GM18517 (cell line): ENCODE data around the gene TRPM2.

Source experiments
- ATAC-seq: cut with Tn5 transposase; IDR thresholded peaks from one replicate; pipeline ENCODE4 v1.9.1; 2021; ENCODE audit warnings: mild to moderate bottlenecking, moderate library complexity; ENCODE audit not compliant: unreplicated experiment

TRPM2 gene

DNA sequence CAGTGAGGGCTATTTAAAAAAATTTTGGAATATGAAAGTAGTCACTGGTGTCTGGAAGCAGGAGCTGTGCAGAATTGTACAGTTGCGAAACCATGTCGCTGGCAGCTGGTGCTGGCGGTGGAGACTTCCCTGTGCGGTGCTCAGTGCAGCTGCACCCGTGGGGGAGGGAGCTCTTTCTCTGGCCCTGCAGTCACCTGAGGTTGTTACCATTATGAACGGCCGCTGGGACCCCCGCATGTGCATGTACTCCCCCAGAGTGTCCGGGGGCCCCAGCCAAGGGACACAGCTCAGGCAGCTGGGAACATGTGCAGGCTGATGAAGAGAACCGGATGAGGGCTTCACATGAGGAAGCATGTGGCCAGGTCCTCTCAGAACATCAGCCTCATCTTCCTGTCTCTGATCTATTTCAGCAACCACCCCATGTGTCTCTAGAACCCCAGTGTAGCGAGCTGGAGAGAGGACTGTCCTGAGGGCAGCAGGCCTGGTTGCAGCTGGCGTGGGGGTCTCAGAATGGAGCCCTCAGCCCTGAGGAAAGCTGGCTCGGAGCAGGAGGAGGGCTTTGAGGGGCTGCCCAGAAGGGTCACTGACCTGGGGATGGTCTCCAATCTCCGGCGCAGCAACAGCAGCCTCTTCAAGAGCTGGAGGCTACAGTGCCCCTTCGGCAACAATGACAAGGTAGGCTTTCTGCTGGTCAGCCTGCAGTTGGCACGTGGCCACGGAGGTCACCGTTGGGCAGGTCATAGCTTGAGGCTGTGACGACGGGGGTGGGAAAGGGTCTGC is at the start of gene TRPM2:
TSS of gene TRPM2 (plus strand) at position 431 of the 780 bp plus-strand sequence. CDS start at position 511, 80 bp downstream.
- no peak for ATAC-seq

DNA sequence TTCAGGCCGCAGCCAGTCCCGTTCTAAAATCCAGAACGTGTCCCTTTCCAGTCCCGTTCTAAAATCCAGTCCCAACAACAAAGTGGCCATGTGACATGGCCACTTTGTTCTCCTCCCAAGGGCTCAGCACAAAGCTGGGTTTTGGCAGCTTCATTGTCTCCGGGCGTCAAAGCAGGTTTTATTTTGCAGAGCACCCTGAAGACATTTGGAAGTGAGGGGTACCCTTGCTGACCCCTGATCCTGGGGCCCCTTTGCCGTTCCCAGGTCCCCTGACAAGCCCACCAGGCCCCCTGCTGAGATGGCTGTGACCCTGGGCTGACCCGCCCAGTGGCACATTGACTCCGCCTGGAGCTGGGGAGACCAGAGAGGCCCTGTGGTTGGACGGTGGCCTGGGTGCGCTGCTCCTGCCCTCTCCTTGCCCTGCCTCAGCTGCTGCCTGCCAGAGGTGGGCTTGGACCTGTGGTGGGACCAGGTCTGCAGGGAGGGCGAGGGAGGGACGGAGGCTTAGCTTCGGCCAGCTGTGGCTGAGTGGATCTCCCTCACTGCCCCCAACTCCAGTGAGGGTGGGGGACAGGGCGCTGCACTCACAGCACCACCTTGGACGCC is 49.3 kb upstream of the TRPM2 start:
- no peak for ATAC-seq

DNA sequence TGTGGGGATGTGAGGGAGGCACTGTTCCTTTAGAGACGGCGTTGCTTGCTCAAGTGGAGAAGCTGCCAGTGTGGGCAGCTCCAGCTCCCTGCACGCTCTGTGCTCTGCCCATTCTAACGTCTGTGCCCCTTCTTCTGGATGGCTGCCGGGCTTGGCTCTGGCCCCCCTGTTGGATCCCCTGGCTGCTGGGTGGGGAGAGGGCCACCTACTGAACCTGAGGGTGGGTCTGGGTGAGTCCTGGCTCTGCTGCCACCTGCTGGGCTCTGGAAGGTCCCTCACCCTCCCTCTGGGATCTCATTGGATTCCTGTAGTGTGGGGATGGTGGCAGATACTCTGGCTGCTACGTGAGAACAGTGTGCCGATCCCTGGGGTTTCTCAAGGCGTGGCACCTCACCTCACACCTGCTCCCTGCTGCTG is 48.5 kb upstream of the TRPM2 start:
- ATAC-seq: no peak

DNA sequence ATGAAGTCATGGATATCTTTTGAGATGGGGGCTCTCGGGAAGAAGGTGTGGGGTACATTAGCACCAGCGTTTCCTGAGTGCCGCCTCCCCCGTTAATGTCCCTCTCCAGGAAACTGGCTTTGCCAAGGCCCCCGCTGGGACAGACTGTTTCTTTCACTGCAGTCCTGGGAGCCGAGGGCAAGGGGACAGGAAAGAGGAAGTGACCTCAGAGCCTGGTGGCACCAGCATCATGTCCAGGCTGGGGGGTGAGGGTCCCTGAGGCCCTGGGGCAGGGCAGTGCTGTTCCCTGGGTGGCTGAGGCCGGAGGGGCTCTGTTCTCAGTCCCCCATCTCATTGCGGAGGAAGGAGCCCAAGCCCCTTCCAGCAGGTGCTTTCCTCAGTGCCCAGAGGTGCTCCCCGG is 47.7 kb upstream of the TRPM2 start:
- ATAC-seq: no peak

DNA sequence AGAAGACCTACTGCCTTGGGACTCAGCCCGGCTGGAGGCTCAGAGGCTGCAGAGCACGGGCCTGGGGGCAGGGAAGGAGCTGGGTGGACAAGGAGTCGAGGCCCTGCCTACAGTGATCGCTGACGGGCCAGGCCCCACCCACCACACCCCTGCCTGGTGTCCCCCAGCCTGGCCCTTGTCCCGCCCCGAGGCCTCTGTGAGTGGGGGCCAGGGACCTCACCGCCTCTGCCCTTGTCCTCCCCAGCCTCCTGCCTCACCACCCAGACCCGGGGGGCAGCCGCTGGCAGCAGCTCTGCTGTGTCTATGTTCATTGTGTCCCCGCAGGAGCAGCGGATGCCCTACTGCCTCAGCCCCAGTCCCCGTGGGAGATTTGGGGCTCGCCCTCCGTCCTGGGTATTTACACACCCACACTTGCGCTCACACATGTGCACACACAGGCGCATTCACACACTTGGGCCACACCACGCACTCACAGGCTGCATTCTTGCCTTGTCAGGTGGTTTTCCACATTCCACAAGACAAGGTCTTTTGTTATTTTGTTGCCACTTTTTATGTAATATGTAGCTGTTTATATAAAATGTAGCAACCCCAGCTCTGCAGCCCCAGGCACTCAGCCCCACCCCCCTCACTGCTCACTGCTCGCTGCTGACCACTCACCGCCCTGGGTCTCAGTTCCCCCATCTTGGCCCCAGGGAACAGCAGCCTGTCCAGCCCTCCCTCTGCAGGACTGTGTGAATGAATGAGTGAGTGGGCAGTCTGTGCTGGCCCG is 46.3 kb upstream of the TRPM2 start:
- no peak for ATAC-seq

DNA sequence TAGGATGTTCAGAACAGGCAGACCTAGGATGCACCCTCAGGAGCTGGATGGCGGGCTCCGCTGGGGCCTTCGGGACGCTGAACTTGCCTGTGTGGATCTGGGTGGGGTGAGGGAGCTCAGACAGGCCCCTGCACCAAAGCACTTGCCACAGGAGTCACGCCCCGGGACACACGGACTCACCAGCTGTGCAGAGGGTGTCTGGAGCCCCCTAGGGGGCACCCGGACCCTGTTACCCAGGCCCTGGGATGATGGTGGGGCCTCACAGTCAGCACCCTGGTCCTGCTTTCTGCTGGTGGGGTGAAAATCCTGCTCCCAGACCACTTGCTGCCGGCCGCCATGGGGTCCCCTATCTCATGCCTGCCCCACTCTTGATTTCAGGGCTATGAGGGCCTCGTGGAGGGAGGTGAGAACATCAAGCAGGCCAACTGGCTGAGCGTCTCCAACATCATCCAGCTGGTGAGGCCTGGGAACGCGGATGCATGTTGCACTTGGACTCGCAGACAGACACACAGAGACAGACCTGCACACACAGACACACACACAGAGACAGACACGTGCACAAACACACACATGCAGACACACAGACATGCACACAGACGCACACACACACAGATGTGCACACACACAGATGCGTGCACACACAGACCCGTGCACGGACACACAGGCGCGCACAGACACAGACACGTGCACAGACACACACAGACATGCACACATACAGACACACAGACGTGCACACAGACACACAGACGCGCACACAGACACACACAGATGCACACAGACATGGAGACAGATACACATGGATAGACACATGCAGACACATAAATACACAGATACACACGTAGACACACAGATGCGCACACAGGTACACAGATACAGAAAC is 42.6 kb upstream of the TRPM2 start:
- no peak for ATAC-seq

DNA sequence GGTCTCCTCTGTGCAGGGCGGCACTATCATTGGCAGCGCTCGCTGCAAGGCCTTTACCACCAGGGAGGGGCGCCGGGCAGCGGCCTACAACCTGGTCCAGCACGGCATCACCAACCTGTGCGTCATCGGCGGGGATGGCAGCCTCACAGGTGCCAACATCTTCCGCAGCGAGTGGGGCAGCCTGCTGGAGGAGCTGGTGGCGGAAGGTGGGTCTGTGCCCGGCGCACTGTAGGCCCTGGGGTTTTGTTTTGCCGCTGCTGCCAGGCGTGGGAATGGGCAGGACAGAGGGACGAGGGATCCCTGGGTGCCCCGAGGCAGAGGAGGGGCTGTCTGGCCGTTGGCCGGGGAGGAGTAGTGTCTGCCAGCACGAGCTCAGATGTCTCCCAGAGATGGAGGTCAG is 41.3 kb upstream of the TRPM2 start:
- no peak for ATAC-seq

DNA sequence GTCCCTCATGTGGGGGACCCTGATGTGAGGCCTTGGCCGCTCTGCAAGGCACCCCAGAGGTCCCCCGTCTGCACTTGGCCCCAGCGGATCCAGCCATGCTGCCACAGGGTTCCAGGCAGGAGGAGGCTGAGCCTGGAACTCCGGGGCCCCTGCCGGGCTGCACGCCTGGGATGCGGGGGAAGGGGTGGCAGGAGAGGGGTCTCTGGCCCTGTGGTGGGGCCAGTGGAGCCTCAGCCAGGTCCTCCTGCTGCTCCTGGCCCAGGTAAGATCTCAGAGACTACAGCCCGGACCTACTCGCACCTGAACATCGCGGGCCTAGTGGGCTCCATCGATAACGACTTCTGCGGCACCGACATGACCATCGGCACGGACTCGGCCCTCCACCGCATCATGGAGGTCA is 40.7 kb upstream of the TRPM2 start:
- ATAC-seq: no peak

DNA sequence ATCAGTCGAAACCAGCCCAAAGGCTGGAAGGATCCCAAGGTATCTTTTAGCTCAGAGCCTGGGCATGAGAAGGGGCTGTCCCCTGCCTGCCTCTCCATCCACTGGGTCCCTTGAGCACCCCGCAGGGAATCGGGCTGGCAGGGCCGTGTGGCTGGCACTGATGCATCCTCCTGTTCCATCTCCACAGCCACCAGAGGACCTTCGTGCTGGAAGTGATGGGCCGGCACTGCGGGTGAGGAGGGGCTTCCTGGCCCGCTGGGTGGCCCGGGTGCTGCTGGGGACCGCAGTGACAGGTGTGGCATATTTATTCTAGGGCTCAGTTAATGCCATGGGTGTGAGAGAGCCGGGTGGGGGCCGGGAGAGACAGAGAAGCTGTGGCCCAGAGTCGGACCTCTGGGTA is 40.0 kb upstream of the TRPM2 start:
- no peak for ATAC-seq

DNA sequence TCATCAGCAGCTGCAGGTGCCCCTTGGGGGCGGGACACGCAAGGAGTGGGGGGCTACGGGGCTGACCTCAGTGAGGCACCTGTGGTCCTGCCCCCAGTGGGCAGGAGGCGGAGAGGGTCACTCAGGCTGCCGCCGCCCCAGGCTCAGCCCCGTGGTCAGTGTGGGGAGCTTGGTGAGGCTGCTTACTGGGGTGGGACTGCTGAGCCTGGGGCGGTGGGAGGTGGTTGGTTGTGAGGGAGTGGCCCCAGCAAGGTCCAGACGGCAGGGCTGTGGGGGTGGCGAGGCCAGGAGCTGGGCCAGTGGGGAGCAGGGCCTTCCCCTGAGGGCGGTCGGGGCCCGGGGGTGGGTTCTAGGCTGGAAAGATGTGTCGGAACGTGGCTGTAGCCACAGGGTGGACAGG is 39.3 kb upstream of the TRPM2 start:
- no peak for ATAC-seq

DNA sequence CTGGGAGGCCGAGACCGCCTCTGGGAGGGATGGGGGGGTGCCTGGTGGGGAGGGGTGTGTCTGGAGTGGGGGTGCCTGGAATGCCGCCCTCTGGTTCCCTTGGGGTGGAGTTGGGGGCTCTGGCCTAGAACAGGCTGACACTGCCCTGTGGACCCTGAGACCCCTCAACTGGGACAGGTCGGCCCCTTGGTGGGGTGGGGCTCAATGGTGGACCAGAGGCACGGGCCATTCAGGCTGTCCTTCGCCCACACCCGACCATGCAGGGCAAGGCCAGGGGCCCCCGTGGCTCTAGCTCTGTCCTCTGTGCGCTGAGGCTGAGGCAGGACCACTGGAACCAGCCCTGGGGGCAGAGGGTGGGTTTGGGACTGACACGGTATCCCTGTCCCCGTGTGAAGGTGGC is 38.9 kb upstream of the TRPM2 start:
- ATAC-seq: no peak

DNA sequence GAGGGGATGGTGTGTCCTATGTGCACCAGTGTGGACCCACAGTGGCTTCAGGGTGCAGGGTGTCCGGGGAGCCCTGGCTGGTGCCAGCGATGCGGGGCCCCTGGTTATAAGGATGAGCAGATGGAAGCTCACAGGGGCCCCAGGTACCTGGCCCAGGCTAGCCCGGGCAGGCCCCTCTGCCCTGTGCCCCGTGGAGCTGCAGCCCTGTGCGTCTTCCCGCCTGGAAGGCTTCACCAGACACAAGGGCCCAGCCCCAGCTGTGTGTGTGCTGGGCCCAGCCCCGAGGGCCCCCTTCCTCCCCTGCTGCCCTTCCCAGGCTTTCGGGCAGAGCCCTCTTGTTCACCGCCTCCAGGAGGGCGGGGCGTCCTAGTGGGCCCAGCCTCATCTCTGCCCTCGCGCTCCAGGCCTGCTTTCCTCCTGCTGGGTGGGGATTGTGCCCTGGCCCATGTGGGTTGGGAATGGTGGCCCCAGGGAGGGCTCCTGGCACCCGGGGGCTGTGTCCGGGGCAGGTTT is 37.7 kb upstream of the TRPM2 start:
- ATAC-seq: no peak

DNA sequence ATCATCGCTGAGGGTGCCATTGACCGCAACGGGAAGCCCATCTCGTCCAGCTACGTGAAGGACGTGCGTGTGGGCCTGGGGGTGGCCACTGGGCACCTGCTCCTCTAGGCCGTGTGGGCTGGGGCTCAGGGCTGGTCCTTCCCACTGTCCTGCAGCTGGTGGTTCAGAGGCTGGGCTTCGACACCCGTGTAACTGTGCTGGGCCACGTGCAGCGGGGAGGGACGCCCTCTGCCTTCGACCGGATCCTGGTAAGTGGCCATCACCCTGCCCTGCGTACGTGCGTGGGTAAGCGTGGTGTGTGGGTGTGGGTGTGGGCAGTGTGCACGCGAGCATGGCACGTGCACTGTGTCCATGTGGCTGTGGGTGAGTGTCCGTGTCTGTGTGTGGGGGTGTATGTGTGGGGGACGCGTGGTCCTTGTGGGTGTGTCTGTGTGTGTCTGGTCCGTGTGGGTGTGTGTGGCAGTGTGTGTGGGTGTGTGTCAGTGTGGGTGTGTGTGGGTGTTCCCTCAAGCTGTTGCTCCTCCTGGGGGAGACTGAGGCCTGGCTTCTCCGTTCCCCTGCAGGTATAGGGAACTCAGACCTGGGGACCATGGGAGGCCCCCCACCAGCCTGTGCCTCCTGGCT is 37.0 kb upstream of the TRPM2 start:
- ATAC-seq: no peak

DNA sequence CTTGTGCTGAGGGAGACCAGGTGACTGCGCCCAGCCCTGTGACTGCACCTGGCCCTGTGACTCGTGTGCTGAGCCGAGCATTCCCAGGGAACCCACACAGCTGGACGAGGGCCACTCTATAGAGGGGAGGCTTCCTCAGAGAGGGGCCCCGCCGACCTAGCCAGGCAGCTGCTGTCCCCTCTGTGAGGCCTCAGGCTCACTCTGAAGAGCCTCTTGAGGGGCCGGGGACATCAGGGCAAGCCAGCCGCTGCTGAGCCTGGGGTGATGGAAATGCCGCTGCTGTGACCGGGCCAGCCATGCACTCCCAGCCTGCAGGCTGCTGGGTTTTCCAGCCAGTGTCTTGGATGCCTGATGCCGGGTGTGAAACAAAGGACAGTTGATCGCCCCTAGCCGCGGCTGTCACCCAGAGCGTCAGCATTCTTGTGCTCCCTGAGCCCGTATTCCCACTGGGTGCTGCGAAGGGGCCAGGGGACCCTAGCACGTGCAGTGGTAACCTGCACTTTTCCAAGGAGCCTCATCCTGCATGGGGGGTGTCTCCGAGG is 36.1 kb upstream of the TRPM2 start:
- ATAC-seq: no peak

DNA sequence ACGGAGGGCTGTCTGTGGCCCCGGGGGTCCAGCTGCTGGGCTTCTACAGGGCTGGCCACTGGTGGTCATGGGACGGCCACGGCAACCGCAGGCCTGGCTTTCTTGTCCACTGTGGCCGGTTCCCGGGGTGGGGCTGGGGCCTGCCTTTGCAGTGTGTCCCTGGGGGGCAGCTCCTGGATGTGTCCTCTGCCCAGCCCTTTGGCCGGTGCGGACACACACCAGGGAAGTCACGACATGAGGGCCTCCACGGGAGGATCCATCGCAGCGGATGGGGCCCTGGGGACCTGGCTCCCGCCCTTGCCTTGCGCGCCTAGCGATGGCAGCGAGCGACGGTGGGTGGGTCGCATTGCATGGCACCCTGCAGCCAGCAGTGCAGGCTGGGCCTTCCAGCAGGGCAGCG is 35.5 kb upstream of the TRPM2 start:
- ATAC-seq: no peak

DNA sequence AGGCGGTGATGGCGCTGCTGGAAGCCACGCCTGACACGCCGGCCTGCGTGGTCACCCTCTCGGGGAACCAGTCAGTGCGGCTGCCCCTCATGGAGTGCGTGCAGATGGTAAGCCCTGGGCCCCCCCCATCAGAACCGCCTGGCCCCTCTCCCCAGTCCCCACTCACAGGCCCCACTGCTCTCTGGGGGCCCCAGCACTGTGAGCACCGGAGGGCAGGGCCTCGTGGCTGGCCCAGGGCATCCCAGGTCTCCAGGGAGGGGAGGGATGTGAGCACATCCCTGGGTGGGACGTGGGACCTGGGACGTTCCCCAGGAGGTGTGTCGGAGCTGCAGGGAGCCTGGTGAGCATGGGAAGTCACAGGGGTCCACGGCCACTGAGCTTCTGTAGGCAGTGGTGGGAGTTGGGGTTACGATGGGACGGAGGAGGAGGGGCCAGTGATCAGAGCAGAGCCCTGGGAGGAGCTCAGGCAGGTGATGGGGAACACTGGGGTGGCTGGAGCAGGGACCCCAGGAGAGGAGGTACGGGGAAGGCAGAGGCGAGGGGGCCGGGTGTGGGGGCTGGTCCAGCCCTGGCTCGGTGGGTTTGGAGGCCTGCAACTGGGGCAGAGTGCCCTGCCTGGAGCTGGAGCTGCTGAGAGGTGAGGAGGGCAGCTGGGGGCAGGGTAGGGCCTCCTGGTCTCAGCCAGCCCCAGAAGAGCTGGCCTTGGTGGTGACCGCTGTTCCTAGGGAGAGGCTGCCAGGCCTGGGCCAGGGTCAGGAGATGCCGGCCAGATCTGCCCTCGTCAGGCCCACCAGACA is 34.7 kb upstream of the TRPM2 start:
- ATAC-seq: no peak

DNA sequence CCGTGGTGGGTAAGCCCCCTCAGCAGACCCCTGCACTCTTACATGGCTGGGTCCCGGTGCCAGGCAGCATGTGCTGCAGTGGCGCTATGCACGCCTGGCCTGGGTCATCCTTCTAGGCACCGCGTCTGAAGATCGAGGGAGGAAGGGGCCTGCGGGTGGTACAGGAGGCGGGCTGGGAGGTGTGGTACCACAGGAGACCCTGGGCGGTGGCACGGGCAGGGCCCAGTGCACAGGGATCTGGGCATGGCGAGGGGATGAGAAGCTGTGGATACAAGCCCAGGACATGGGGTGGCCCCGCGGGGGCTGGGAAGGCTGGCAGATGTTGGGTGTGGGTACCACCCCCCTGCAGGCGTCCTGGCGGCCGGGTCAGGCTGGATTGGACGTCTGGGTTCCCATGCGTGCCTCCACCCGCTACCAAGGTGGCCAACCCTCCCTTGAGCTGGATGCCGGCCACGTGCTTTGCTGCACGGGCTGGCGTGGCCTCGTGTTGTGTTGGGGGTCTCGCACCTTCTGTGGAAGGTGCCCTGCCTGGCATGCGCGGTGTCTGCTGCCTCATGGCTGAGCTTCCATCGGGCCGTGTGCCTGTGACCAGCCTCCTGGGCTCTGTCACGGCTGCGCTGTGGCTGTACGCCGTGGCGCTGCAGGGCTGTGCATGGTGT is 33.9 kb upstream of the TRPM2 start:
- ATAC-seq: no peak

DNA sequence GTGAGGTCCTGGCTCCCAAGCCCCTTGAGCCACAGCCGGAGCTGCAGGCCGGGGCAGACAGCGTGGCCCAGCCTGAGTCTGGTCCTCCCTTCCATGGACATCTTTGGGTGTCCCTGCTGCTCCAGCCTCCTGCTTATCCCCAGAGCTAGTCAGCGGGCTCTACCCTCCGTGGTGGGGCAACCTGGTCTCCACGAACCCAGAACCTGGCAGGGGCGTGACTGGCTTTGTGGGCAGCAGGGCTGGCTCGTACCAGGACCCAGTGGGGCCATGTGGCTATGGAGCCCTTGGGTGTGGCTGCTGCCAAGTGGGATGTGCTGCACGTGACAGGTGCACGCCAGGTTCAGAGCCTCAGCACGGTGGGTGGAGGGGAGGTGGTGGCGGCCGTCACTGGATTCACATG is 32.6 kb upstream of the TRPM2 start:
- no peak for ATAC-seq
